ENCODE measurements around the gene KHSRP.
A peak's percentile ranks its signal among the peaks of the same experiment; 100 is the strongest.

Gene KHSRP

GRCh38 chr19:6424195-6424938 is at the start of gene KHSRP:
KHSRP (minus strand) TSS chr19:6424811; CDS start chr19:6424701, 110 bp downstream.
- DNase-seq (ENCODE audit: low read depth in 2 of 2) = peak in 1 of 2 donors; percentile 21

- DNase-seq (ENCODE audit: low read depth in 2 of 2) = no peak
These were observed 49.0 kb upstream of the KHSRP start for GRCh38 chr19:6473647-6474046.

GRCh38 chr19:6472713-6473112 is 48.1 kb upstream of the KHSRP start:
- DNase-seq (ENCODE audit: low read depth in 2 of 2) = no peak

- DNase-seq (ENCODE audit: low read depth in 2 of 2) = no peak
These were observed 46.5 kb upstream of the KHSRP start for GRCh38 chr19:6471076-6471475.

- DNase-seq (ENCODE audit: low read depth in 2 of 2) = no peak
These were observed 45.6 kb upstream of the KHSRP start for GRCh38 chr19:6470173-6470572.

- DNase-seq (ENCODE audit: low read depth in 2 of 2) = no peak
These were observed 42.8 kb upstream of the KHSRP start for GRCh38 chr19:6467384-6467783.

- no peak for DNase-seq (ENCODE audit: low read depth in 2 of 2)
These were observed 42.1 kb upstream of the KHSRP start for GRCh38 chr19:6466526-6467248.

- no peak for DNase-seq (ENCODE audit: low read depth in 2 of 2)
These were observed 41.1 kb upstream of the KHSRP start for GRCh38 chr19:6465663-6466062.

- no peak for DNase-seq (ENCODE audit: low read depth in 2 of 2)
These were observed 40.4 kb upstream of the KHSRP start for GRCh38 chr19:6465006-6465405.

GRCh38 chr19:6464070-6464873 is 39.7 kb upstream of the KHSRP start, which contains the start of gene CRB3:
CRB3 (plus strand) TSS chr19:6464271; CDS start chr19:6464702, 431 bp downstream.
- DNase-seq (ENCODE audit: low read depth in 2 of 2) = peak in 1 of 2 donors; percentile 14

- peak; percentile 89 to 93 for DNase-seq (ENCODE audit: low read depth in 2 of 2)
These were observed 35.7 kb upstream of the KHSRP start for GRCh38 chr19:6460099-6460884.

- peak; percentile 21 to 40 for DNase-seq (ENCODE audit: low read depth in 2 of 2)
These were observed 34.9 kb upstream of the KHSRP start, which contains the start of gene SLC25A23 for GRCh38 chr19:6459262-6460098. SLC25A23 (minus strand) TSS chr19:6459792; CDS start chr19:6459628, 164 bp downstream.

GRCh38 chr19:6458695-6459261 is 34.2 kb upstream of the KHSRP start:
- no peak for DNase-seq (ENCODE audit: low read depth in 2 of 2)

GRCh38 chr19:6457958-6458694 is 33.5 kb upstream of the KHSRP start:
- DNase-seq (ENCODE audit: low read depth in 2 of 2) = no peak

- DNase-seq (ENCODE audit: low read depth in 2 of 2) = no peak
These were observed 31.3 kb upstream of the KHSRP start for GRCh38 chr19:6455924-6456323.

- DNase-seq (ENCODE audit: low read depth in 2 of 2) = no peak
These were observed 29.4 kb upstream of the KHSRP start for GRCh38 chr19:6453951-6454565.

GRCh38 chr19:6452899-6453298 is 28.3 kb upstream of the KHSRP start:
- no peak for DNase-seq (ENCODE audit: low read depth in 2 of 2)

- DNase-seq (ENCODE audit: low read depth in 2 of 2) = no peak
These were observed 27.6 kb upstream of the KHSRP start for GRCh38 chr19:6452223-6452614.
